NCI-H82 treated with DMSO at 0.1 percent for 48 hours (cell line): ENCODE results near the gene FLYWCH1.
A peak's percentile ranks its signal among the peaks of the same experiment; 100 is the strongest.
"Not testable (repeated sequence)": the region's sequence is repeated elsewhere in the genome, so short reads cannot be mapped to it uniquely, and the experiment has no call there.

Source experiments
- DNase-seq: peaks from one replicate; lab custom pipeline; 2025; ENCODE audit not compliant: unreplicated experiment; lab: John Stamatoyannopoulos, UW

Gene FLYWCH1

DNA sequence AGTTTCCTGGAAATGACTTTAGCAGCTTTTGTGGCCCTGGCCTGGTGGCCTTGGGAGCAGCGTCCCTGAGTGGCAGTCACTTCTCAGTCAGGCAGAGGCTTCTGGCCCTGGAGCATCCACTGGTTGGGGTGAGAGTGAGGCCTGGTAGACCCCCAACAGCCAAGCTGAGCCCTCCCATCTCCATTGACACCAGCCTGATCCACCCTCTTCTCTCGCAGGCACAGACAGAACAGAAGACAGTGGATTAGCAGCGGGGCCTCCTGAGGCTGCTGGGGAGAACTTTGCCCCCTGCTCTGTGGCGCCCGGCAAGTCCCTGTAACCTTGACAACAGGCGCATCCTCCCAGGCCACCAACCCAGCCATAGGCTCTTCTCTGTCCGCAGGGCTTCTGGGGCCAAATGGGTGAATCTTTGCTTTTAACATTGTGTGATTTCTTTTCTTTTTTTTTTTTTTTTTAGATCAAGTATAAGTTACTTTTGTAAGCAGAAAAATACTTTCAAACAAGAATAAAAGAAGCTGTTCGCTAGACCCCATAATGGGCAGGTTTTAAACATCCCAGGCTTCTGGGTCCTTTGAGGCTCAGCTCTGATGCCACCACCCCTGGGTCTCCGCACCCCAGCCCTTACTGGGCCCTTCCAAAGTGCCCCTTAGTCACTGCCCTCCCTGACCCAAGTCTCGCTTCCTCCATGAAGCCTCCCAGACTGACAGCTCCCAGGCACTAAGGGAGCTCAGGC is 12.7 kb upstream of the FLYWCH1 start:
- DNase-seq: no peak

DNA sequence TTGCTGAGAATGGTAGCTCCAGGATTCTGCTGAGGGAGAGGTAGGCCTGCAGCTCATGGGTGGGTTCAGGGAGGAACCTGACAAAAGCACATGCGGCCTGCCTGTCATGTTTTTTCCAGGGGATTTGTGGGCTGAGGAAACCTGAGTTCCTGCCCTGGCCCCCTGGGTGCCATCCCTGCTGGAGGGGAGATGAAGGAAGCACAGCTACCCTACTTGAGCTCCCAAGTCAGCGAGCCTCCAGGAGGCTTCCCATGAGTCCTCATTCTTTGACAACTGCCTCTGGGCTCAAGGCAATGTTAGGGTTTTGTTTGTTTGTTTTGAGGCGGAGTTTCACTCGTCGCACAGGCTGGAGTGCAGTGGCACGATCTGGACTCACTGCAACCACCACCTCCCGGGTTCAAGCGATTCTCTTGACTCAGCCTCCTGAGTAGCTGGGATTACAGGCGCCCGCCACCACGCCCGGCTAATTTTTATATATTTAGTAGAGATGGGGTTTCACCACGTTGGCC is 12.1 kb upstream of the FLYWCH1 start:
- no peak for DNase-seq

DNA sequence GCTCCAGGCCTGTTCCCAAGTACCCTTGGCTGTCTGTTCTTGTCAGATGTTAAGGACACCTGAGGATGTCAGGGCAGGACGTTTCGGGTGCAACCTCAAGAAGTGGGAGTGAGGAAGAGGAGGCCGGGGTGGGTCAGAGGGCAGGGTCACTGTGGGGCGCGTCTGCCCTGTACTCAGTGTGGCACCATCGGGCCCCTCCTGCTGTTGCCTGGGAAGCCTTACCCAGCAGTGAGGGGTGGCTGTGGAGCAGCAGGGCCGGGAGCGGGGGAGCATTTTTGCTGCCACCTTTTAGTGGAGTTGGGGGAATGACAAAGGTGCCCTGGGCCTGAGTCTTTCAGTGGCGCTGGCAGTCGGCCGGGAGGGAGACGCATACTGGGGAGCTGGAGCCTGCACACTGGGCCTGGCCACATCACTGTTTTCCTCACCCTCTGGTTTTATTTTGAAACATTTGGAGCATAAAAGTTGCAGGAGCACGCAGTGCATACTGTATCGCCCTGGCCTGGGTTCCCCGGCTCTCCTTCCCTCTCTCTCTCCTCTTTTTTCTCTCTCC is 11.1 kb upstream of the FLYWCH1 start:
- no peak for DNase-seq

DNA sequence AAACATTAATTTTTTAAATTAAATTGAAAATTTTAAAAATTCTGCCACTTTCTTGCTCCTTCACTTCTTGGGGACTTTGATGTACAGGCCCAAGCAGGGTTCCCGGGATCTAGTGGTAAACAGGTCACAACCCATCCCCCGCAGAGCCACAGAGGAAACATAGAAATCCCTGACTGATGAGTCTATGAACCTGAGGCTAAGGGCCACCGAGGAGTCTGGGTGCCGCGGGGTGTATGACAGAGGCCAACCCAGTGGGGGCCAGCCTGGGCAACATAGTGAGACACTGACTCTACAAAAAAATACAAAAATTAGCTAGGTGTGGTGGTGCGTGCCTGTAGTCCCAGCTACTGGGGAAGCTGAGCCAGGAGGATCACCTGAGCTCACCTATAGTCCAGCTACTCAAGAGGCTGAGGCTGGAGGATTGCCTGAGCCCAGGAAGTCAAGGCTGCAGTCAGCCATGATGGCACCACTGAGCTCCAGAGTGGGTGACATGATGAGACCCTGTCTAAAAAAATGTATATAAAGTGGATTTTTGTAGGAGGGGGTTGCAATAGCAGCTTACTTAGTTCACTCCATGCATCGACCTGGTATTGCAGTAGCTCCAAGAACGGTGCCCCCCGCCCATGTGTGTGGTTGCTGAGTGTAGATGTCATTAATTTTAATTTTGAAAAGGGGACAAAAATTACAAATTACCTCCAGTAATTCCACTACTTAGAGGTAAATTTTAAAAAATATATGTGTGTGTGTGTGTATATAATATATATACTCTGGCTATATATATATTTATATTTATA is 9.2 kb upstream of the FLYWCH1 start:
- no peak for DNase-seq

DNA sequence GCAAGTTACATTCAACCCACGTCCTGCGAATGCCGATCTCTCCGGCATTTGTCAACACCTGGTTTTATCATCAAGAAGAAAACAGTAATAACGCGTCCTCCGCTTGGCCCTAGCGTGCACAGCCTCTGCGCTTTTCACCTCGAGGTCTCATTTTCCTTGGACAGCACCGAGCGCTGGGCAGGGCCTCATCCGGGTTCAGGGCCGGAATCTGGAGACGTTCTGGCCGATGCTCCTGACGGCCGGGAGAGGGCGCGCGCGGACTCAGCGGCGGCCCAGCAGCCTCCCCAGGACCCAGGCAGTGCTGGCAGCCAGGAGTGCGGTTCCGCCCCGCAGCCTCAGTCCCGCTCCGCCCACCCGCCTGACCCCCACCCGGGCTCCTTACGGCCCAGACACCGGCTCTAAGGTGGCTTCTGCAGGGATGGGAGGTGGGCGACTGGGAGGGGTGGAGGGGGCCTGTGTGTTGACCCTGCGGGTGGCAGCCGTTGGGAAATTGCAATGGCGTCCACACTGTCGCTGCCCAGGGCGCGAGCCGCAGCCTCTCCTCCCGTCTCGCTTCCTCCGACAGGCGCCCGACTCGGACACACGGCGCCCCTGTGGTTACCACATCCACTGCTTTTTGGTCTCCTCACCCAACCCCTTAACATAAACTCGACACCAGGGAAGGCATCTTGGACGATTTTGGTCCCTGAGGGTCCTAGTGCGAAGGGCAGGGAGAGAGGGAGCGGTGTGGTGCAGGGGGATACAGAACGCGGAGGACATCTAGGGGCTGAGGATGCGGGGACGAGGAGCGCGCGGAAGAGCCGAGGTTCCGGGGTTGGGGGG is 7.4 kb upstream of the FLYWCH1 start:
- peak; percentile 73 for DNase-seq

DNA sequence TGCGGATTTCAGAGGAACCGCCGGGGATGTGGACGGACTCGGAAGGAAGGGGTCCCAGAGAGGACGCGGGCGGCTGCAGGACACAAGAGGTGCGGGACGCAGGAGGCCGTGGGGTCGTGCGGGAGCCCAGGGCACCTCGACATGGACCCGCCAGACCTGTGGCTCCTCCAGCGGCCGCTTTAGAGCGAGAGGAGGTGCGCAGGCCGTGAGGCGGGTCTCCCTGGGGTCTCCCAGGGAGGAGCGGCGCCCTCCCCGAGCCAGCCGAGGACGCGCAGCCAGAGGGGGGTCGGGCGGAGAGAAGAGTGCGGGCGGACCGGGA is 6.8 kb upstream of the FLYWCH1 start:
- DNase-seq: no peak

DNA sequence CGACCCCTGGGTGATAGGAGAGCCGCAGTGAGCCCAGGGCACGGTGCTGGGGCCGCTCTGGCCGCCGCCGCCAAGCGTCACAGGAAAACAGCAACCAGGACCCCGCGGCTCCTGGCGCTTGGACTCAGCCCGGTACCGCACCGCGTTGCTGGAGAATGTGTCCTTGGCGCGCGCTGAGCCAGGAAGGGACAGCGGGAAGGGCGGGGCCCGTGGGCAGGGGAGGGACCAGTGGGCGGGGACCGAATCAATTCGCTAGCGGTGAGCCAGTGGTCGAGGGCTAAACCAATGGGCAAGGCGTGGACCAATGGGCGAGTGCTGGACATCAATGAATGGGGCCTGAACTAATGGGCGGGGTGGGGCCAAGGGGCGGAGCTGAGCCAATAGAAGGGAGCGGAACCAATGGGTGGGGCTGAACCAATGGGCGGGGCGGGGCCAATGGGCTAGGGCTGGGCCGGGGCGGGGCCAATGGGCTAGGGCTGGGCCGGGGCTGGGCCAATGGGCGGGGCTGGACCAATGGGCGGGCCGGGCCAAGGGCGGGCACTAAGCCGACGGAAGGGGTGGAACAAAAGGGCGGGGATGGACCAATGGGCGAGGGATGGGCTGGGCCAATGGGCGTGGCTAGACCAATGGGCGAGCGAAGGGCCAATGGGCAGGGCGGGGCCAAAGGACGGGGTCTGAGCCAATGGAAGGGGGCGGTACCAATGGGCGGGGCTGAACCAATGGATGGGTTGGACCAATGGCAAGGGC is 6.3 kb upstream of the FLYWCH1 start:
- peak; percentile 97 for DNase-seq

DNA sequence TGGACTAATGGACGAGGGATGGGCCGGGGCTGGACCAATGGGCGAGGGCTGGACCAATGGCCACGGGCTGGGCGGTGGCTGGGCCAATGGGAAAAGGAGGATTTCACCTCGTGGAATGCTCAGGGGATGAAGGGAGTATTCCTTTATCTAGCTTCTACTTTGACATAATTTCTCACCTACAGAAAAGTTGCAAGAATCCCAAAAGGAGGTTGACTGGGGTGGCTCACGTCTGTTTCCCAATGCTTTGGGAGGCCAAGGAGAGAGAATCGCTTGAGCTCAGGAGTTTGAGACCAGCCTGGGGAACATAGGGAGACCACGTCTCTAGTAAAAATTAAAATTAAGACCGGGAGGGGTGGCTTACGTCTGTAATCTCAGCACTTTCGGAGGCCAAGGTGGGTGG is 5.7 kb upstream of the FLYWCH1 start:
- no peak for DNase-seq

DNA sequence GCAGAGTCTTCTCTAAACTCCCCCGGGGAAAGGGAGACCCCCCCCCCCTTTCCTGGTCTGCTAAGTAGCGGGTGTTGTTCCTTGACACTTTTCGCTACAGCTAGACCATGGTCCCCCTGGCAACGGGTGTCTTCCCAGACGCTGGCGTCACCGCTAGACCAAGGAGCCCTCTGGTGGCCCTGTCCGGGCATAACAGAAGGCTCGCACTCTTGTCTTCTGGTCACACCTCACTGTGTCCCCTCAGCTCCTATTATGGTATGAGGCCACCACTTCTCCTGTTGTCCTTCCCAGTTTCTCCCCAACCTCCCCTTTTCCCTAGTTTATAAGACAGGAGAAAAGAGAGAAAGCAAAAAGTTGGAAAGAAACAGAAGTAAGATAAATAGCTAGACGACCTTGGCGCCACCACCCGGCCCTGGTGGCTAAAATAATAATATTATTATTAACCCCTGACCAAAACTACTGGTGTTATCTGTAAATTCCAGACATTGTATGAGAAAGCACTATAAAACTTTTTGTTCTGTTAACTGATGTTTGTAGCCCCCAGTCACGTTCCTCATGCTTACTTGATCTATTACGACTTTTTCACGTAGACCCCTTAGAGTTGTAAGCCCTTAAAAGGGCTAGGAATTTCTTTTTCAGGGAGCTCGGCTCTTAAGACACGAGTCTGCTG is 4.5 kb upstream of the FLYWCH1 start:
- not testable (repeated sequence) for DNase-seq

DNA sequence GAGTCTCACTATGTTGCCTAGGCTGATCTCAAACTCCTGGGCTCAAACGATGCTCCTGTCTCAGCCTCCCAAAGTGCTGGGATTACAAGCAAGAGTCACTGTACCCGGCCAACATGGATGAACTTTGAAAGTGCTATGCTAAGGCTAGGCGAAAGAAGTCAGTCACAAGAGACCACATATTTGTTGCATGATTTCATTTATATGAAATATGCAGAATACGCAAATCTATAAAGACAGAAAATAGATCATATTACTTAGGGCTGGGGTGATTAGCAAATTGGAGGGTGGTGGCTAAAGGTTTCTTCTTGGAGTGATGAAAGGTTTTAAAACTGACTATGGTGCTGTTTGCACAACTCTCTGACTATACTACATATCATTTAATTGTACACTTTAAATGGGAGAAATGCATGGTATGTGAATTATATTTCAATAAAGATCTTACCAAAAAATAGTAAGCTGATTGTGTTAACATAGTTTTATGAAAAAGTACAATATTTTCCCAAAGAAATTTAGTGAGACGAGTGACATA is 1.2 kb upstream of the FLYWCH1 start:
- no peak for DNase-seq

DNA sequence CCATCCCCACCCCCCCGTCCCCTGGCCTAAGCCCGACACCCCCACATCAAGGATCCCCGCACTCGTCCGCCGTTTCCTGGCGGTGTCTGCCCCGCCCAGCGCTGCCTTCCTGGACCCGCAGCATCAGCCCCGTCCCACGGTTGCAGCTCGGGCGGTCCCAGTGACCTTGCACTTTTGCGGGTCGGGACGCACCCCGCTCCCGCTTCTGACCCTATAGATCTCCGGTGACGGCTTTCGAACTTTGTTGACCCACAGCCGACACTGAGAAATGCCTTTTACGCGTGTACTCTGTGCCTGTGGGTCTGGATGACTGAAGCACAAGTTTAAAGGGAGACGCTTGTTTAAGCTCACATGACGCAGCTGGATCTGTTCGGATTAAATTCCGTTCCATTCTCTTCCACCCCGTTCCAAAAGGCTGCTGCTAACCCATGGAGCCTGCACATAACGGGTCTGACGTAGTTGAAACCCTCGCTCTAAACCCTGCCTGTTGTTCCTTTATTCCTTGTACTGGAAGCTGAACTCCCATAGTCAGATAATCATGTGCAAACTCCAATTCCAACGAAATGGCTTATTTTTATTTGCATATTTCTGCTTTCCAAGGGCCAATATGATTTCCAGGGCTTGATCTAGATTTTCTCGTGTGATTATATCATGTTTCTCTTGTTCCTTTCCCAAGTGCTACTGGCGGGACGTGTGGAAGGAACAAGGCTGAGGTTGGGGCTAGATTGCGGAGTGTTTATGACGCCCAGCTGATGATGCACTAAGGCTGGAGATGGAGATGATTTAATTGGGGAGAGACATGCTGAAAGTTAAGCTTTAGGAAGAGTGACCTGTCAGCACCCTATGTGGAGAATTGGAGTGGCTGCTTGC is 834 bp downstream of the FLYWCH1 start:
- DNase-seq: no peak

DNA sequence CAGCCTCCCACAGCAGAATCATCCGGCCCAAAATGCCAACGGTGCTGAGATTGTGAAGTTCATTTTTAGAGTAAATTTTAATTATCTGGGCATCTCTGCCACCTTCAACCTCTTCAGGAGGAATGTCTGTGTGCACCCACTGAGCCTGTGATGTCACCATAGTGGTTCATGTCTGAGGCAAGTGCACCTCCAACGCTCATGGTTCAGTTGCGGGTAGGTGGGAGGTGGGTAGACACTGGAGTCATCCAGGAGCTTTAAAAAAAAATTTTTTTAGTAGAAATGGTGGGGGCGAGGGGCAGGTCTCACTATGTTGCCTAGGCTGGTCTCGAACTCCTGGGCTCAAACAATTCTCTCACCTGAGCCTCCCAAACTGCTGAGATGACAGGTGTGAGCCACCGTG is 1.9 kb downstream of the FLYWCH1 start:
- no peak for DNase-seq

DNA sequence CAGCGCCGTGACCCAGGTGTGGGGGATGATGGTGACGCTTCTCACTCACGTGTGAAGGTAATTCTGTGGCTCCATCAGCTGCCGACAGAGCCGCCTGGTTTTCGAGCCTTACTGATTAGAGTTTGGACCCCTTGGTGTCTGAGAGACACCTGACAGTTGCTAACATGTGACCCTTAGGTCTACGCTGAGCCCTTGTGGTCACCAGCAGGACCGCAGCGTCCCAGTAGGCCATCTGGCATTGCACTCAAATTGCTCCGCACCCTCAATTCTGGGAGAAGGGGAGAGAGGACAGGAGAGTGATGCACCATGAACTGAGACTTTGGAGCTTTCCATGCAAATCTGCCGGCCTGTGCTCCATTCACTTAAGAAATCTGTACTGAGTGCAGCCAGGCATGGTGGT is 2.5 kb downstream of the FLYWCH1 start:
- DNase-seq: no peak

DNA sequence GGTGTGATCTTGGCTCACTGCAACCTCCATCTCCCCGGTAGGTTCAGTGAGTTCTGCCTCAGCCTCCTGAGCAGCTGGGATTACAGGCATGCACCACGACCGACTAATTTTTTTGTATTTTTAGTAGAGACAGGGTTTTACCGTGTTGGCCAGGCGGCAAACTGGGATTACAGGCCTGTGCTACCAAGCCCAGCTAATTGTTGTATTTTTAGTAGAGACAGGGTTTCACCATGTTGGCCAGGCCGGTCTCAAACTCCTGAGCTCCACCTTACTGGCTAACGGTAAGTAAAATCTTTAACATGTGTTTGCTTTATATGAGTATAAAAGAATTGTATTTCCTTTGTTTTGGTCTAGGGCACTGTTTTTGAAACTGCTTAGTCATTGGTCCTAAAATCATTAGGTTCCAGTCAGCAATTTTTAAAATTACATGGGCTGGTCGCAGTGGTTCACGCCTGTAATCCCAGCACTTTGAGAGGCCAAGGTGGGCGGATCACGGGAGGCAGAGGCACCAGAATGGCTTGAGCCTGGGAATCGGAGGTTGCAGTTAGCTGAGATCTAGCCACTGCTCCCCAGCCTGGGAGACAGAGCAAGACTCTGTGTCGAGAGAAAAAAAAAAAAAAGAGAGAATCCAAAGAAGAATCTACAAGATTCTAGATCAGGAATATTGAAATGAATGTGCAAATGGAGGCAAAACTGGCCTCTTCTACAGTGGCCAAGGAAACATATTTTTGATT is 3.6 kb downstream of the FLYWCH1 start:
- DNase-seq: no peak

DNA sequence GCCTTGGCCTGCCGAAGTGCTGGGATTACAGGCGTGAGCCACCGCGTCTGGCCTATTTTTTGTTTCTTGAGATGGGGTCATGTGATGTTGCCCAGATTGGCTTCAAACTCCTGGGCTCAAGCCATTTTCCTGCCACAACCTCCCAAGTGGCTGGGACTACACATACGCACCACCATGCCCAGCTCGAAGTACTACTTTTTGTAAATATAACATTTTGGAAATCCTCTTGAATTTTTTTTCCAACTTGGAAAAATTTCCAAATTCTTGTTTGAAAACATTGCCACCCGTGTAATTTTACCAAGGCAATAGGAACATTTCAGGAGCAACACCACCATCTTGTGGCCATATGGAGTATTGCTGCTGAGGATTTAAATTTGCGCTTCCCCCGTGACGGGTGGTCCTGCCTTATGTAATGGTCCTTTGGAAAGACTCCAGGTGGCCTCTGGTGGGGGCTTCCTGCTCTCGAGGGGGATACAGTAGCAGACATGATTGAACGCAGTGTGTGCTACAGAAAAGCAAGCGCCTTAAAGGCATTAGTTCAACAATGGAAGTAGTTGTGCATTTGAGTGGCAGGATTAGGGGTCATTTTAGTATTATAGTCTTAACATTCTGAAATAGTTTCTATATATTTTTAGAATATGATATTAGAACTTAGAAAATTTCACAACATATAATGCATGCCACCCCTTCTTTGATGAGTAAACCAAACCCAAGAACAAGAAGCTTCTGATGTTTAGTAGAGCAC is 8.0 kb downstream of the FLYWCH1 start:
- DNase-seq: peak; percentile 32

DNA sequence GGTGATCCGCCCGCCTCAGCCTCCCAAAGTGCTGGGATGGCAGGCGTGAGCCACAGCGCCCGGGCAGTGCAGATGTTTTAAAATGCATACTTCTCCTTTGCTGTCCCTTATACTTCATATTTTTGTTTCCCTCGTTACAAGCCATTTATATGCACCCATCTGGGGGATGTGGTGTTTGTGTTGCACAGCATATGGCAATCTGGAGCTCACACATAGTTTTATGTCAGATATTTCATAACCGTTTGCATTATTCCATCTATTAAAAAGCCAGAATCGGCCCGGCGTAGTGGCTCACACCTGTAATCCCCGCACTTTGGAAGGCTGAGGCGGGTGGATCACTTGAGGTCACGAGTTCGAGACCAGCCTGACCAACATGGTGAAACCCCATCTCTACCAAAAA is 11.8 kb downstream of the FLYWCH1 start:
- DNase-seq: no peak

DNA sequence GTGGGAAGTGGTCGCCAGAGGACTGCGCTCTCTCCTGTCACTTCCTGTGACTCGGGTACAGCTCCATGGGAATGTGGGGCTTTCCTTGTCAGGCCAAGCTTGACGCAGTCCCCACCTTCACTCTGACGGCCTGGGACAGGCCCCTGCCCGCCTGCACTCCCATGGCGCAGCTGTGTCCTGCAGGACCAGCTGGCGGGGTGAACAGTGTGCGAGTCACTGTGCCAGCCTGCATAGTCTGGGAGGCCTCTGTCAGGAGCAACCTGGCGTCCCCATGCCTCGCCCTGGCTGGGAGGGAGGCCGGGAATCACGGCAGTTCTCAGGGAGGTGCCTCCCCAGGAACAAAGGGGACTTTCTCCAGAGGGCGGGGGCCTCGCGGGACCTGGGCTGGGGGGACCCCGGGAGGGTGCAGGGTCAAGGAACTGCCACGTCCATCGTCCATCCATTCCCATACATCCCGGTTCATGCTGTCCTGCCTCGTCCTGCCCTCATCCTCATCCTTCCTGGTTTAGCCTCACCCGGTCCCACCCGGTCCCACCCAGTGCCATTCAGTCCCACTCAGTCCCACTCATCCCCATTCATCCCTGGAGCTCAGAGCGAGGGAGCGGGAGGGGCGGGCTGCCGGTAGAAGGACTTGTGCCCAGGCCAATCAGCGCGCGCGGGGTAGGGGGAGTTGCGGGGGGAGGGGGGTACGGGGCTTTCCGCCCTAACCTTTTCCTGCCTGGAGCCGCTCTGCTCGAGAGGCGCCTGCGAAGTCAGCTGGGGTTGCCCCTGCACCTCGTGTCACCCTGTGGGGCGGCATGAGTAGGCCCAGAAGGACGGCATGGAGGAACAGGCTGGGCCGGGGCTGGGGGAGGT is 13.4 kb downstream of the FLYWCH1 start:
- DNase-seq: no peak
